ENCODE results near the gene DRC1.

- TF ChIP-seq CTCF (IDR thresholded peaks at IDR 0.05) (no peak), POLR2A (IDR thresholded peaks at IDR 0.05) (no peak)
Observed at GRCh38 chr2:26486789-26487188, 85.1 kb downstream of the DRC1 start.
